ENCODE data around the gene BABAM2.

GRCh38 chr2:28093768-28094167, 203.2 kb downstream of the BABAM2 start:
- TF ChIP-seq CTCF (IDR thresholded peaks at IDR 0.05; ENCODE audit: insufficient read depth, low read length, poor library complexity, severe bottlenecking): no peak
- no peak for TF ChIP-seq EZH2phosphoT487 (conservative IDR thresholded peaks at IDR 0.05; ENCODE audit: low read length)

Data from SU-DHL-6 (cell line).